Measurements from ENCODE around the gene GYS1. TPM values are rescaled to one million over a fixed set of nuclear protein-coding genes. Genes with fewer than 3 reads are reported as not detected.

The GYS1 gene
- total RNA-seq, 1 experiment from 2014 or later = 62.7 TPM

DNA sequence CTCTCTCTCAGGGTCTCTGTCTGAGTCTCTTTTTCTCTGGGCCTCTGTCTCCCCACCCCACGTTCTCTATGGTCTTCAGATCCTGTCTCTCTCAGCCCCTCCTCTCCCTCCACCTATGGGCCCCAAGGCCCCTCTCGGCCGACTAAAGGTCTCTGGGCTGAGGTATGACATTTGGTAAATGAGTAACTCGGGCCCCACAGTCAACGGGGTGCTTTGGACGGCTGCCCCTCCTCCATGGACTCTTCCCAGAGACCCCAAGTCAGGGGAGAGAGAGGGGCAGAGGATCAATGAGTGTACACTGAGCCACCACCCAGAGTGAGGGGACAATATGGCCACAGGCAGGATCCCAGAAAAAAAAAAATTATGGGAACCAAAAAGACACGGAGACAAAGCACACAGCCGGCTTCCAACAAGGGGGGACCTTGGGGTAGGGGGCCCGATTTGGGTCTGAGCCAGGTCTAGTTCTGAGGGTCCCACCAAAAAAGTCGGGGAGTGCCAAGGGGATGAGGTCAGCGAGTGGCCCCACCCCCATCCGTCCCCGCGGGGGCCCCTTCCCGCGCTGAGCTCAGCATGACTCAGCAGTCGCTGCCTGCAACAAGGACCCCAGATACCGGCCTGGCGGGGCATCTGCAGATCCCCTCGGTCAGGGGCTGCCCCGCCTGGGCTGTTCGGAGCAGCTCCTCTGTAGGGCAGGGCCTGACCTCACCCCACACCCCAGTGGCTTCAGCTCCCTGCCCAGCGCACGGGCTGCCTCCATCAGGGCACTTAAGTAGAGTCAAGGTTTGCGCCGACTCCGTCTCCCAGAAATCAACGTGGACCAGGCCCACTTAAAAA is 29.5 kb downstream of the GYS1 start:
- peak overlapping the region; percentile 95 for H3K4me3 ChIP-seq (ENCODE audit: low read depth, low read length)
- H3K4me3 Mint-ChIP-seq (ENCODE audit: unreplicated experiment) = peak overlapping the region; percentile 96
- H3K36me3 Mint-ChIP-seq (ENCODE audit: insufficient read depth, unreplicated experiment) = peaks cover 87% of the 10 kb centered on the region
- H3K27ac Mint-ChIP-seq (ENCODE audit: unreplicated experiment) = peak overlapping the region; percentile 96
- DNase-seq = peak; percentile 92 to 96
- H3K4me1 ChIP-seq = peaks cover 33% of the 10 kb centered on the region
- intact Hi-C loops (cut with micrococcal nuclease; ENCODE audit: unreplicated experiment) = loop anchor here (1.0 to 5.0 kb wide), 7 partner anchors 29 to 326 kb away; partner anchors contain the start of genes DBP, DHDH, GYS1 and NUCB1
- H3K9me3 ChIP-seq = 0 out of 2 replicates have a peak, but pooled peaks cover 3% of the 10 kb centered on the region
- POLR2A ChIA-PET = interaction anchor here (0.7 to 2.2 kb wide), 17 partner anchors 9 to 676 kb away, joined by 3 to 16 read pairs (median 5); partner anchors contain the start of genes BAX, DHDH, GYS1 and NUCB1
- no peaks in the 10 kb centered on the region for H3K27me3 ChIP-seq (replicated peaks; ENCODE audit: control insufficient read depth, insufficient read depth, low read length)
- no peaks in the 10 kb centered on the region for H3K9me3 Mint-ChIP-seq (ENCODE audit: unreplicated experiment)
- no peaks in the 10 kb centered on the region for H3K27me3 Mint-ChIP-seq (ENCODE audit: insufficient read depth, unreplicated experiment)
- CTCF ChIA-PET = interaction anchor here (0.6 to 1.5 kb wide), 7 partner anchors 30 to 168 kb away, joined by 3 to 16 read pairs (median 4); partner anchors contain the start of genes DHDH, NUCB1 and RUVBL2
- H3K36me3 ChIP-seq (ENCODE audit: control insufficient read depth, insufficient read depth, low read length) = peaks cover 11% of the 10 kb centered on the region
- peaks cover 40% of the 10 kb centered on the region for H3K4me1 Mint-ChIP-seq (ENCODE audit: low read depth, unreplicated experiment)
- no TSS peak for BruUV-seq (replicated peaks)
- TF ChIP-seq CTCF (IDR thresholded peaks at IDR 0.05; ENCODE audit: insufficient read depth in 1 of 2, low read depth in 1 of 2, low read length in 1 of 2, severe bottlenecking in 1 of 2, unreplicated experiment in 1 of 2) = no peak

GRCh38 chr19:48962849-48963165 is 30.3 kb downstream of the GYS1 start:
- BruUV-seq (replicated peaks) = no TSS peak
- intact Hi-C loops (cut with micrococcal nuclease; ENCODE audit: unreplicated experiment) = loop anchor here (1.0 to 5.0 kb wide), 7 partner anchors 30 to 326 kb away; partner anchors contain the start of genes DBP, DHDH, GYS1 and NUCB1
- Mint-ChIP-seq H3K27ac (ENCODE audit: unreplicated experiment) (peak overlapping the region; percentile 96), H3K4me3 (ENCODE audit: unreplicated experiment) (peak overlapping the region; percentile 96), H3K36me3 (ENCODE audit: insufficient read depth, unreplicated experiment) (peaks cover 86% of the 10 kb centered on the region), H3K4me1 (ENCODE audit: low read depth, unreplicated experiment) (peaks cover 35% of the 10 kb centered on the region), H3K27me3 (ENCODE audit: insufficient read depth, unreplicated experiment) (no peaks in the 10 kb centered on the region), H3K9me3 (ENCODE audit: unreplicated experiment) (no peaks in the 10 kb centered on the region)
- ChIA-PET POLR2A (interaction anchor here (0.5 to 1.5 kb wide), 8 partner anchors 8 to 927 kb away, joined by 4 to 8 read pairs (median 5); partner anchors contain the start of genes GYS1, HSD17B14, NUCB1 and PPP1R15A), CTCF (interaction anchor here (0.7 to 1.5 kb wide), 5 partner anchors 8 to 118 kb away, joined by 3 to 9 read pairs (median 6); partner anchors contain the start of genes NUCB1, PPP1R15A and RUVBL2)
- peaks cover 33% of the 10 kb centered on the region for H3K4me1 ChIP-seq
- TF ChIP-seq CTCF (IDR thresholded peaks at IDR 0.05; ENCODE audit: insufficient read depth in 1 of 2, low read depth in 1 of 2, low read length in 1 of 2, severe bottlenecking in 1 of 2, unreplicated experiment in 1 of 2) = no peak
- no peaks in the 10 kb centered on the region for H3K27me3 ChIP-seq (replicated peaks; ENCODE audit: control insufficient read depth, insufficient read depth, low read length)
- 0 out of 2 replicates have a peak, but pooled peaks cover 3% of the 10 kb centered on the region for H3K9me3 ChIP-seq
- peak in 1 of 2 experiments; percentile 44 for DNase-seq
- peak overlapping the region; percentile 95 for H3K4me3 ChIP-seq (ENCODE audit: low read depth, low read length)
- H3K36me3 ChIP-seq (ENCODE audit: control insufficient read depth, insufficient read depth, low read length) = peaks cover 8% of the 10 kb centered on the region
